Measurements from ENCODE around the gene CCNJL.
"Not testable (repeated sequence)": the region's sequence is repeated elsewhere in the genome, so short reads cannot be mapped to it uniquely, and the experiment has no call there.

CCNJL gene
- 0 to 0.07 reads per million in 2 donors for total RNA-seq

GRCh38 chr5:160312134-160312959 is at the start of gene CCNJL:
TSS of gene CCNJL (minus strand) at chr5:160312564. CDS start at chr5:160311923, 641 bp downstream.
- no peak for DNase-seq

DNA sequence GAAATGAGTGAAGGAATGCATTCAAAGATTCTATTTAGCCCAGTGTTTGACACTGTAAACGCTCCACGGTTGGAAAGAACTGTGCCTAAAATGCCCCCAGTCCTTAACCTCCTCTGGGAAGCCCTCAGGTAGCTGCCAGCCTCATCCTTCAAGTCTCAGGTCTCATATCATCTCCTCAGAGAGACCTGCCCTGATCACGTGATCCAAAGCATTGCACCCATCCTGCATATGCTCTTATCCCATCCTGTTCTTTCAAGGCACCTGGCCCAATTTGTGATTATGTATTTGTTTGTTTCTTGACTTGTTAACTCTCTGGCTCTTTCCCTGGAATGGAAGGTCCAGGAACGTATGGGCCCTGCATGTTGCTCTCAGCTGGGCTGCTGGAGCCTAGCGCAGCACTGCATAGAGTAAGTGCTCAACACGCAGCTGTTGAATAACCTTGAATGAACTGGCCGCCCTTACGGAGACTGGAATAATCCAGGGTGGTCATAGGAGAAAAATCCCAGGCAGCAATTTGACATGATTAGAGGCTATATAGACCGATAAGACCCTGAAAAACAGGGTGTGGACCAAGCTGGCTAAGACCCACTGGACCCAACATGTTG is 49.4 kb upstream of the CCNJL start:
- no peak for DNase-seq

GRCh38 chr5:160360310-160360709 is 47.9 kb upstream of the CCNJL start:
- no peak for DNase-seq

GRCh38 chr5:160359816-160360215 is 47.5 kb upstream of the CCNJL start:
- DNase-seq = no peak

DNA sequence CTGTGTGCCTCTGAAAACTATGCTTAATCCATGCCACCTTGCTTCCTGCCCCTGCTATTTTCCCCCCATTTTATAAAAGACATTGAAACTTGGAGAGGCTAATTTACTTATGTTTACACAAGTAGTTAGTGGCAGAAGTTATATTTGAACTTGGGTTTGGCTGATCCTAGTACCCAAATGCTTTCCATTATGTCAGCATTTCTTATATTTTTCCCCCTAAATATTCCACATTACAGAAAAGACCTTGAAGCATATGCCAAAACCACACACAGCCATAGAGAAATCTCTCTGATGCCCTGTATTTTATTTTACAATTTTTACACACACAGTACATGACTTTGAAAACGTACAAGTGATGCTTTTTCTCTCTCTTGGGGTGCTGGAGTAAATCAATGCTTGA is 46.9 kb upstream of the CCNJL start:
- no peak for DNase-seq

DNA sequence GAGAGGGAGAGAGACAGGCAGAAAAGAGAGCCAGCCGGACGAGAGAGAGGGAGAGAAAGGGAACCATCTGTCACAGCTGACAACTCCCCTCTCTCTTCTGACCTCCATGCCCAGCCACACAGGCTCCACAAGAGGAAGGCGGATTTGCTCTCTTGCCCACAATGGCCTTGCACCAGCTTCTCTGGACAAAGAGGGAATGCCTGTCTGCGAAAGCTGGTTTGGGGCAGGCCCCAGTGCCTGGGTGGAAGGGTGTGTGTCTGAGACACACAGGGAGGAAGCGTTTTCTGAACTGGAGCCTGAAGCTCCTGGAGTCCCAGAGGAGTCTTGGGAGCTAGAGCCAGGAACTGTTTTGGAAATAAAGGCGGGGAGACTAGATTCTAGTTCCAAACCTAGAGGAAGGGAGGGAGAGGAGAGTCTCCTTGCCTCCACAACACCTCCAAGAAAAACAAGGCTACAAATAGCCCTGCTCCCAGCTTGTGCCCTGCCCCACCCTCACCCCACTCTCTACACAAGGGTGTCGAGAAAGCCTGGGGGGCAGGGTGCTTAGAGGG is 45.6 kb upstream of the CCNJL start:
- no peak for DNase-seq

DNA sequence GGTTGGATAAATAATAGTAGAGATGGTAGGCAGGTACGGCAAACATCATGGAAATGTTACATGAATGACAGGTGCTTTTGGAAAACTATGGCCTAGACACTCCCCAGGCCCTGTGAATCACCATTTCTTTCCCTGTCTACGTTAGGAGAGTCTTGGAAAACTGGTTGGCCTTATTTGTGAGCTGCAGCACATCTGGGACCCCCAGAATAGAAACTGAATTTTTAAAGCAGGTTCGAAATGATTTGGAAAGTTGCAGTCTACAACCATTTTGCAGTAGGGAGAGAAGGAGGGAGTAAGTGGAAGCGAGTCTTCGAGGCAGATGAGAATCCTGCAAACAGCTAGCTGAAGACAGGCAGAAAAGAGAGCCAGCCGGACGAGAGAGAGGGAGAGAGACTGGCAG is 45.0 kb upstream of the CCNJL start:
- no peak for DNase-seq

GRCh38 chr5:160356550-160357347 is 44.4 kb upstream of the CCNJL start:
- no peak for DNase-seq

DNA sequence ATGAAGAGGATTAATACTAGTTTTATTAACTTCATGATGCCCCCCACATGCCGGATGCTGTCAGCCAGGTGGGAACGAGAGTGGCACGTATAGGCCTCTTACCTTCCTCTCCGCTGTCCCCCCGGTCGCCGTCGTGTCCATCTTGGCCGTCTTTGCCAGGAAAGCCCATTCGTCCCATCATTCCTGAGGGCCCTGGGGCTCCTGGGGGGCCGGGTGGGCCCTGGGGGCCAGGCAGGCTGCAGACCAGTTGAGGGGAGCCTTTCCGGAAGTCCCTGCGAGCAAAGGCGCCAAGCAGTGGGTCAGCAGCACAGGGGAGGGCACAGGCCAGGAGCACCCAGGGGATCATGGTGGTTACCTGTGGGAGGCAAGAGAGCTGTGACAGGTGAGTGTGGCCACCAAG is 42.3 kb upstream of the CCNJL start:
- DNase-seq = no peak

DNA sequence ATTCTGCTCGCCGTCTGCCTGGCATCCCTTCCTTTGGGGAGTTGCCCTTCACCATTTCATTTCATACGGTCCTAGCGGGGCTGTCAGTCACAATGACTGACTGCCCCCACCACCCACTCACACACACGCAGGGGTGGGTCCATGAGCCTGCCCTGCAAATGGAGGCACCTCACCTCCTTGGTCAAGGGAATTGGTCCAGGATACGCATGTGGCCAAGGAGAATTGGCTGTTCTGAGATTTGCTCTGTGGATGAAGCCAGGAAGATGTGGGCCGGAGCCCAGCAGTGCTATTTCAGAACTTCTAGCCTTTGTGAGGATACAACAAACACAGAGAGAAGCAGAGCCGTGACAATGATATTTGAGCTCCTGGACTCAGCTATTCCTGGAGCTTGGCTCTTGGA is 41.0 kb upstream of the CCNJL start:
- DNase-seq = no peak

- DNase-seq = no peak
Observed at GRCh38 chr5:160352308-160352707, 39.9 kb upstream of the CCNJL start.

- DNase-seq = no peak
Observed at GRCh38 chr5:160349935-160350303, 37.6 kb upstream of the CCNJL start.

GRCh38 chr5:160349249-160349934 is 37.0 kb upstream of the CCNJL start:
- no peak for DNase-seq

GRCh38 chr5:160348080-160348479 is 35.7 kb upstream of the CCNJL start:
- DNase-seq = no peak

GRCh38 chr5:160347448-160347847 is 35.1 kb upstream of the CCNJL start:
- DNase-seq = no peak

DNA sequence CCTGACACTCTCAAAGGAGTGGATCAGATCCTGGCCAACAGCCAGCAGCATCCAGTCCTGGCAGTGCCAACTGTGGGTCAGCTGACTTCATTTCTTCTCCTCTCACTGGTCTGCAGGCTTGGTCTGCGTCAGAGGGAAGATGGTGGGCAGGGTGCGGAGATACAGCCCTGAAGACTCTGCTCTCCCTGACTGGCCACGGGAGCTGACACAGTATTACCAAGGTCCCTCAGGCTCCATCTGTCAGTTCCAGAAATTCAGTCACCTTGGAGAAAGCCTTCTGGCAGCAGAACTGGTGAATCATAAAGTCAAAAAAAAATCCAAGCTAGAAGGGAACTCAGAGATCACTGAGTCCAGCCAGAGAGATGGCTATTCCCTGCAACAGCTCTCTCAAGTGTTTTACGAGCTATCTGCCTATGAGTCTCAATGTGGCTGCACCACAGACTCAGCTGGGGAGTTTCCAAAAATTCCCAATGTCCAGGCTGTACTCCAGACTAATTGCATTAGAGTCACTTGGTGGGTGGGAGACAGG is 30.1 kb upstream of the CCNJL start:
- no peak for DNase-seq

GRCh38 chr5:160341309-160341870 is 29.0 kb upstream of the CCNJL start:
- DNase-seq = no peak

- not testable (repeated sequence) for DNase-seq
Observed at GRCh38 chr5:160340513-160340912, 28.1 kb upstream of the CCNJL start.

DNA sequence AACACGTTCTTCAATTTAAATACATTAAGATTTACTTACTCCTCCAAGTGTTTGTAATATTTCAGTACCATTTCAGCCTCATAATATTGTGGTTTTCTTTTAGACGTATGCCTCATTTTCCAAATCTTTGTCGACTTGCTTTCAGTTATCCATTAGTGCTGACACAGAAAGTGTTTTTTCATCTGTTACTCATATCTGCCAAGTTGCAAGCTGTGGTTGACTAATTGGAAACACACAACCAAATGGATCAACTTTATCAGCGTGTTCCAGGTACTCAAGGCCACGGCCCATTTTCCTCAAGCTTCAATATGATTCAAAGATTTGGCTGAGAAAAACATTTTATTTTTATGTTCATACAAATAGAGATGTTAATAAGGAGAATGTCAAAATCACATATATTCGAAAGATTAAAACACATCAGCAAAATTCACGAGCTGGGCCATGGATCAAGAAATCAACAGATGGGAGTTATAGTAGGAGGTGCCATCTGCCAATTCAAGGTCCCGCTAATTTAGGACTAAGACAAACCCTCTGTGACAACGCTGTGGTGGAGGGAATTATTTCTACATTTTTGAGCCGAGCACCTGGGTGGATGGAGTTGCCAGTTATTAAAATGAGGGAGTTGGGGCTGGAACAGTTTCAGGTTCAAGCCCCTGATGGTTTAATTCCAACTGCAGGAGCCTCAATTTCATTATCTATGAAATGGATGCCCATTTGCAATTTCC is 27.2 kb upstream of the CCNJL start:
- DNase-seq = peak in 1 of 5 experiments; percentile 7

DNA sequence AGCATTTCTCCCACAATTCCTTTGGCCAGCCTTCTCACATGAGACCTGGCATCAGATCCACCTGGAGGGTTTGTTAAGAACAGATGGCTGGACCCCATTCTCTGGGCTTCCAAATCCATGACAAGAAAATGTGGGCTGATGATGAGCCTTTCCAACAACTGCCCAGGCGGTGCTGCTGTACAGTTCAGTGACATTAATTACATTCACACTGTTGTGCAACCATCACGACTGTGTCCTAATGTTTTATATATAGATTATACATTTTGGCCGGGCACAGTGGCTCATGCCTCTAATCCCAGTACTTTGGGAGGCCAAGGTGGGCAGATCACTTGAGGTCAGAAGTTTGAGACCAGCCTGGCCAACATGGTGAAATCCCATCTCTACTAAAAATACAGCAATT is 22.4 kb upstream of the CCNJL start:
- DNase-seq = not testable (repeated sequence)

DNA sequence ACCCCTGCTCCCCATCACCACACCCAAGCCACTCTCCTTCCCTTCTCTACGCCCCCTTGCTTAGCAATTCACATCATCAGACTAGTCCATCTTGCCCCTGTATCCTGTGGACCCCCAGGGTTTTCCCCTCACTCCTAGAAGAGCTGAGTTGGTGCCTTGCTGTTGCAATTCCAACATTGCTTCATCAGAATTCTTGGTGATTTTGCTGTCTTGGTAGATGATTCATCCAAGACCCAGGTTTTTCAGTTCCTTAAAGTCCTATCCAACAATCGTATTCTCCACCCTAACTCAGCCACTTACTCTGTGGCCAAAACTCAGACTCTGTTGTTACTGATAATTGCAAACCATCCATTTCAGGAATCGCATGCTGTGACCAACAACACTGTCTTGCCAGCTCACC is 21.4 kb upstream of the CCNJL start:
- no peak for DNase-seq

All from T-helper 2 cell (primary cell).